ENCODE measurements around the gene ILF3.

DNA sequence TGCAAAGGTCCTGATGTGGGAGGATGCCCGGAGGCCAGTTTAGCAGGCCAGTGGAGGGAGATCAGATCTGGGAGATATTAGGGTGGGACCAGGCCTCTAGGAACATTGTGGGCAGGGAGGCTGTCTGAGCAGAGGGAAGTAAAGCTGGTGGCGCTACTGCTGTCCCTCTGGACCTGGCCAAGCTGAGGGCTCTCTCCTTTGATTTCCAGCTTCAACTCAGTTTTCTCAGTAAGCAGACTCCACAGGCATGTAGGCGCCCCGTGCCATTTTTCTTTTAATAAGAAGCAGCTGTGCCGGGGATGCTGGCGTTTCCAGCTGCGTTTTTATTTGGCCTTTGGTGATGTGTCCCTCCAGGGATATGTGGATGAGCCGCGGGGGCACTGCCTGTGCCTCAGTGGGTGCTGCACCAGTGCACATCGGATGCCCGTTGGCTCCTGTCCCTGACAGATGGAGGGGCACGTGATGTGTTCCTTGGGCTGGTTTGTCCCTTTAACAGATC, 70.5 kb downstream of the ILF3 start:
- no peak for TF ChIP-seq POLR2AphosphoS5 (IDR thresholded peaks at IDR 0.05; ENCODE audit: low read depth, low read length)
- TF ChIP-seq, protein P1, sequence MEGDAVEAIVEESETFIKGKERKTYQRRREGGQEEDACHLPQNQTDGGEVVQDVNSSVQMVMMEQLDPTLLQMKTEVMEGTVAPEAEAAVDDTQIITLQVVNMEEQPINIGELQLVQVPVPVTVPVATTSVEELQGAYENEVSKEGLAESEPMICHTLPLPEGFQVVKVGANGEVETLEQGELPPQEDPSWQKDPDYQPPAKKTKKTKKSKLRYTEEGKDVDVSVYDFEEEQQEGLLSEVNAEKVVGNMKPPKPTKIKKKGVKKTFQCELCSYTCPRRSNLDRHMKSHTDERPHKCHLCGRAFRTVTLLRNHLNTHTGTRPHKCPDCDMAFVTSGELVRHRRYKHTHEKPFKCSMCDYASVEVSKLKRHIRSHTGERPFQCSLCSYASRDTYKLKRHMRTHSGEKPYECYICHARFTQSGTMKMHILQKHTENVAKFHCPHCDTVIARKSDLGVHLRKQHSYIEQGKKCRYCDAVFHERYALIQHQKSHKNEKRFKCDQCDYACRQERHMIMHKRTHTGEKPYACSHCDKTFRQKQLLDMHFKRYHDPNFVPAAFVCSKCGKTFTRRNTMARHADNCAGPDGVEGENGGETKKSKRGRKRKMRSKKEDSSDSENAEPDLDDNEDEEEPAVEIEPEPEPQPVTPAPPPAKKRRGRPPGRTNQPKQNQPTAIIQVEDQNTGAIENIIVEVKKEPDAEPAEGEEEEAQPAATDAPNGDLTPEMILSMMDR (IDR thresholded peaks at IDR 0.05), result no peak
- no peak for TF ChIP-seq SIN3A (IDR thresholded peaks at IDR 0.05; ENCODE audit: borderline replicate concordance, insufficient read depth, low read depth, low read length)
- TF ChIP-seq, protein P2, sequence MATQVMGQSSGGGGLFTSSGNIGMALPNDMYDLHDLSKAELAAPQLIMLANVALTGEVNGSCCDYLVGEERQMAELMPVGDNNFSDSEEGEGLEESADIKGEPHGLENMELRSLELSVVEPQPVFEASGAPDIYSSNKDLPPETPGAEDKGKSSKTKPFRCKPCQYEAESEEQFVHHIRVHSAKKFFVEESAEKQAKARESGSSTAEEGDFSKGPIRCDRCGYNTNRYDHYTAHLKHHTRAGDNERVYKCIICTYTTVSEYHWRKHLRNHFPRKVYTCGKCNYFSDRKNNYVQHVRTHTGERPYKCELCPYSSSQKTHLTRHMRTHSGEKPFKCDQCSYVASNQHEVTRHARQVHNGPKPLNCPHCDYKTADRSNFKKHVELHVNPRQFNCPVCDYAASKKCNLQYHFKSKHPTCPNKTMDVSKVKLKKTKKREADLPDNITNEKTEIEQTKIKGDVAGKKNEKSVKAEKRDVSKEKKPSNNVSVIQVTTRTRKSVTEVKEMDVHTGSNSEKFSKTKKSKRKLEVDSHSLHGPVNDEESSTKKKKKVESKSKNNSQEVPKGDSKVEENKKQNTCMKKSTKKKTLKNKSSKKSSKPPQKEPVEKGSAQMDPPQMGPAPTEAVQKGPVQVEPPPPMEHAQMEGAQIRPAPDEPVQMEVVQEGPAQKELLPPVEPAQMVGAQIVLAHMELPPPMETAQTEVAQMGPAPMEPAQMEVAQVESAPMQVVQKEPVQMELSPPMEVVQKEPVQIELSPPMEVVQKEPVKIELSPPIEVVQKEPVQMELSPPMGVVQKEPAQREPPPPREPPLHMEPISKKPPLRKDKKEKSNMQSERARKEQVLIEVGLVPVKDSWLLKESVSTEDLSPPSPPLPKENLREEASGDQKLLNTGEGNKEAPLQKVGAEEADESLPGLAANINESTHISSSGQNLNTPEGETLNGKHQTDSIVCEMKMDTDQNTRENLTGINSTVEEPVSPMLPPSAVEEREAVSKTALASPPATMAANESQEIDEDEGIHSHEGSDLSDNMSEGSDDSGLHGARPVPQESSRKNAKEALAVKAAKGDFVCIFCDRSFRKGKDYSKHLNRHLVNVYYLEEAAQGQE (IDR thresholded peaks at IDR 0.05; ENCODE audit: insufficient read depth in 1 of 2, low read depth in 2 of 2, low read length in 1 of 2), result no peak
- TF ChIP-seq TCF7L2 (IDR thresholded peaks at IDR 0.05; ENCODE audit: low read depth, low read length), result no peak
